ENCODE data around the gene RNASE8.
"Not testable (repeated sequence)": the region's sequence is repeated elsewhere in the genome, so short reads cannot be mapped to it uniquely, and the experiment has no call there.

Gene RNASE8

DNA sequence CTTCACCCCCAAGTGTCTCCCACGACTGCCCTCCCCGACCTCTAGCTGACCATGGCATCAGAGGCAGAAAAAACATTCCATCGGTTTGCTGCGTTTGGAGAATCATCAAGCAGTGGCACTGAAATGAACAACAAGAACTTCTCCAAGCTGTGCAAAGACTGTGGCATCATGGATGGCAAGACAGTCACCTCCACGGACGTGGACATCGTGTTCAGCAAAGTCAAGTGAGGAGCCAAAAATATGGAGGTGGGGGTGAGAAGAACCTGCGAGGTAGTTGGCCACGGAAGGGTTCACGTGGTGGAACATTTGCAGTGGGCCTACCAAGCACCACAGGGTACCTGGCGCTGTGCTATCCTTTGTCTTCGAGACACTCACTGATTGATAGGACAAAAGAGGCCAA lies 27.1 kb upstream of the RNASE8 start:
- DNase-seq (ENCODE audit: low spot score), result no peak

DNA sequence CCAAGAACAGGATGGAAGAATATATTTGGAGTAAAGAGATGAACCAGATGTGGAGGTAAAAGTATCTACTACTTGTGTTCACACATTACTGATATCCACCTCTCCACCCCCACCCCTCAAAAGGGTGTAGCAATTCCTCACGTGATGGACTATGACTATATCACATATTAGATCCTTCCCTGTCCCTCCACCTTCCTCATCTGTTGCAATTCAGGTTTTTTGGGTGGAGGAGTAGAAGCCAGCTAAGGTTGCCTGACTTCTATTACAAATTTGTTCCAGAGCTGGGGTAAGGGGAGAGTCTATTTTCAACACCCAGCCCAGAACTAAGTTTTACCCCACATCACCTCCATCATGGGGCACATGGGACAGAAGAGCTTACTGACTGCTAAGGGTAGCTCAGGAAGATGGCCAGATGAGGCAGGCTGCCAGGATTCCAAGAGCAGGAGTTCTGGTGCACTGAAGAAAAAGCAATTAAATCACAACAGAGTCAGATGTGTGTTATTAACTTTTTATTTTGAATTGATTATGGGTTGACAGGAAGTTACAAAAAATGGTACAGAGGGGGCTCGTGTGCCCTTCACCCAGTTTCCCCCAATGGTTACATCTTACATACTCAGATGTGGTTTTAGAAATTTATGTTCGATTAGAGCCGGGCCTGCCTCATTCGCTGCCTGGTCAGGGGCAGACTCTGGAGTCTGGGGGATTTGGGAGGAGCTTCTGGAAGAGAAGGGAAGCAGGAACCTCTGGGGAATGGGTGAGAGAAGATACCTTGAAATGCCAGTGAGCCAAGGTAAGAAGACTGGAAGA lies 25.1 kb upstream of the RNASE8 start:
- DNase-seq (ENCODE audit: low spot score), result no peak

DNA sequence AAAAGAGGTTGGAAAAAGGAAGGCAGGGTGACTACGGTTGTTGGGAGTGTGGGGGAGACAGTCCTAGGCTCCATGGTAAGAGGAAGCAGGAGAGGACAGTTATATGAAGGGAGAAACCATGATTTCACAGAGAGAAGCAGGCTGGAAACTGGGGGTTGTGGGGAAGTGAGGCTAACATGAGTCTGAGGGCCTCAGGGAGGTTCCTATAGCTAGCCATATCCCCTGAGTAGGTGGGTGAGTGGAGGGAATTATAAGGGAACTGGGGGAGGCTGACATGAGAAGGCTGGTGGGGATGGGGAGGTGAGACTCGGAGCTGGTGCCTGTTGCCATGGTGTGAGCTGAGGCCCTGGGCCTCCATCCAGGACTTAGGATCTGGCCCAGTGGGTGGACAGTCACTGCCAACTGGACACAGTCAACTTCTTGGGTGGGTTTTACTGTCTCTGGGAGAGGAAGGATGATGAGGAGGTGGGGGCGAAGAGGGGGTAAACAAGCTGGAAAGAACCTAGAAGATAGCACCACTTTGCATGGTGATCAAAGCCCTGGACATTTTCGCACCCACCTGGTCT lies 24.4 kb upstream of the RNASE8 start:
- no peak for DNase-seq (ENCODE audit: low spot score)

DNA sequence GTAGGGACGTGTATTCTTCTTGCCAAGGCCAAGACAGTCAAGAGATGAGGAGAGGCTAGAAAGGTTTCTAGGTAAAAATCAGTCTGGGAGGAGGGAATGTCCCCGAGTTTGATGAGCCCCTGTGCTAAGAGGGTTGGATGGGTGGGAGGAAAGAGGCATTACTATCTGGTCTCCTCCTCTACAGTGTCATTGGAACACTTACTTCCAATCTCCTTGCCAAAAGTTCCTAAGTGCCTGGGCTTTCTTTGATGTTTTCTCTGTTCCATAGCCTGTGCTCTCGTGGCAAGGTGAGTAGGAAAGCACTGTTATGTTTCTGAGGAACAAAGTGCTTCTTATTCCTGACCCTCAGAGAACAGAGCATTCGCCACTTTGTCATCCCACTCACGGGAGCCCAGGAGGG lies 22.9 kb upstream of the RNASE8 start, which contains the start of gene RNASE13:
Gene RNASE13, minus strand, starts transcription at position 101 of the 400 bp plus-strand sequence. CDS start 519 bp downstream, outside the sequence.
- DNase-seq (ENCODE audit: low spot score), result no peak

DNA sequence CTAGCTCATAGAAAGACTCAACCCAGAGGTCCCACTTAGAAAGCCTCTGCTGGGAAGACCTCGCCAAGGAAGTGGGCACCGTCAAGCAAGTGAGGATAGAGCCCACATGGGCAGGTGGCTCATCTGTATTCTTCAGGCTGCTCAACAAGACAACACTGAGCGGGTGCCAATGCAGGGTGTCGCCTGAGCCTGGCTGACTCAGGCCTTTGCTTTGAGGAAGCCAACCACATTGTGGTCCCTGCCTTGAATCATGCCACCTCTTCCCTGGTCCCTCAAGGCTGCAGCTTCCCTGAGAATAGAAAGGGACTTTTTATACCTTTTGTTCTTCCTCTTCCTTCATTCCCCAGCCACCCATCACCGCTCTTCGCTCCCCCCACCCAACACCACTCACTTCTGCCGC lies 20.9 kb upstream of the RNASE8 start:
- peak; percentile 32 for DNase-seq (ENCODE audit: low spot score)

DNA sequence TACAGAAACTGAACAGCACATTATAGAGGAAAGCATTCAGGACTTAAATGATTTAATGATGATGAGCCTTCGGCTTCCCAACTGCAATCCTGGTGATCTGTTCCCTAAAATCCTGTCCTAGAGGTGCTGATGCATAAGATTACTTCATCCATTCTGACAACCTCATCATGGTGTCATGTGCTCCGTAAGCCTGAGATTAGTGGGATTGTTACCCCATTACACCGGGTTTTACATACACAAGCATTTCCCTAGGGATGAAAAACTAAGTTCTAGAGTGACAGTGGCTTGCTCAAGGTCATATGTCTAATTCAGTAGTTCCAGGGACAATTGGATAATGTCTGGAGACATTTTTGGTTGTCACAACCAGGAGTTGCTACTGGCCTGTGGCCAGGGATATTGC lies 20.5 kb upstream of the RNASE8 start:
- no peak for DNase-seq (ENCODE audit: low spot score)

DNA sequence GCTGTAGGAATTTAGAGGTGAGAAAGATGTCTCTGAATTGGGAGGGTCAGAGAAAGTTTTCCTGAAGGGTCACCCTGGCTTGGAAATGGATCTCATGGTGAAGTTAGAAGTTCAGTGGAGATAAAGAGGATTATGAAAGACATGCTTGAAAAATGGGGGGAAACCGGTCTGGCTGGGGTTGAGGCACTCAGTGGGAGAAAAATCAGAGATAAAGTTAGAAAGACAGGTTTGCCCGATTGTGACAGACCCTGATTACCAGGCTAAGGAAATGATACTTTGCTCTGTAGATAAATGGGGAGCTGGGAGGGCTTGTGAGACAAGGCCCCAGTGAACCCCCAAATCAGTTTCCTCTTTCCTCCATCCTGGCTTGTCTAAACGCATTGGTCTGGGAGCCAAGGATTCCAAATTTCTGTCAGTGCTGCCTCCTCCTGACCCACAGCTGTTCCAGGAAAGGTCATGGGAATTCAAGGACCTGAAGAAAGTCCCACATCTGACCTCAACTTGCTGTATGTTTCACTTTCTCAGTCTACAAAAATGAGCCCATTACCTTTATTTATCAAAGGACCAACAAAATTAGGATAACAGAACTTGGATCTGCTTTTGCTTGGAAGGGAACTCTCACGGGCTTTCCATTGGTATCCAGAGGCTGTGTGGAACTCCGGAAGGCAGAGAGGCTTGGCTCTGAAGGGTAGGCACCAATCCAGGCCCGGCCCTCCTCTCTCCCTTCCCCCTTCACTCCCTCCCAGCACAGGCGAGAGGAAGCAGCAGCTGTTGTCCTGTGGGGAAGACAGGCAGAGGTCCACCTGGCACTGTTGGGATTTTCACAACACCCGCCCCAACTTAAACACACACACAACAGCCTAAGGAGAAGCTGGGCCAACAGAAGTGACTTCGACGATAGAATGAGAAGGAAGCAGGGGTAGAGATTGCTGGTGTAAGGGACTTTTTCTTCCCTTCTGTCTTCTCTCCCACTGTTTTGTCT lies 18.9 kb upstream of the RNASE8 start:
- DNase-seq (ENCODE audit: low spot score), result no peak

DNA sequence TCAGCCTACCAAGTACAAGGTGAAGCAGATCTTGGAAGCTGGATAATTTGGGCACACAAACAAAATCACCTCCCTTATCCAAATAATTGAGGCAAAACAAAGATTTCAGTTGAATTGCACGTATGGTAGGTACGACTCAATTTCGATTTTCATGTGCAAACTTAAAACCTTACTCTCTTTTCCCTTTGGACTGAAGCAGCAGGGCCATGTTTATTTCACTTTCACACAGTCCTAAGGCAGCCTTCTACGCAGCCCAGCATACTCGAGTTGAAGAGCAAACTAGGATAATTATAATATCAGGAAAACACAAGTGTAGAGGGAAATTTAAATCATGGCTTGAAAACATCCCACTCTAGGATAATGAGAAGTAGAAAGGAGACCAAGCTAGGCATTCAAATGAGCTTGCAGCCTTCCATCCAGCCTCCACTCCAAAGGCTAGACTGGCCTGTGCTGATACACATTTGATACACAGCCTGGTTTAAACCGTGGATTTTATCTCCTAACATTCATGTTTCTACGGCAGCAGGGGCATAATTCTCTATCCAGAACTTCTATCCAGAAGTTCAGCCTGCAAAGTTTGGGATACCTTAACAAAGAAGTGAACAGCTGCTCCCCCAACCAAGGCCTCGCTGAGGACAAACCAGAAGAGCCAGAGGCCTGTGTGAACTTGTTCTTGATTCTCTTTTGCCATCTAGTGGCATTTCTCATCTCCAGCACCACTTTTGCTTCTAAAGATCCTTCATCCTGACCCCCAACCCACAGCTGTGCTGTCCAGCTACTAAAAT lies 17.8 kb upstream of the RNASE8 start:
- peak; percentile 43 for DNase-seq (ENCODE audit: low spot score)

DNA sequence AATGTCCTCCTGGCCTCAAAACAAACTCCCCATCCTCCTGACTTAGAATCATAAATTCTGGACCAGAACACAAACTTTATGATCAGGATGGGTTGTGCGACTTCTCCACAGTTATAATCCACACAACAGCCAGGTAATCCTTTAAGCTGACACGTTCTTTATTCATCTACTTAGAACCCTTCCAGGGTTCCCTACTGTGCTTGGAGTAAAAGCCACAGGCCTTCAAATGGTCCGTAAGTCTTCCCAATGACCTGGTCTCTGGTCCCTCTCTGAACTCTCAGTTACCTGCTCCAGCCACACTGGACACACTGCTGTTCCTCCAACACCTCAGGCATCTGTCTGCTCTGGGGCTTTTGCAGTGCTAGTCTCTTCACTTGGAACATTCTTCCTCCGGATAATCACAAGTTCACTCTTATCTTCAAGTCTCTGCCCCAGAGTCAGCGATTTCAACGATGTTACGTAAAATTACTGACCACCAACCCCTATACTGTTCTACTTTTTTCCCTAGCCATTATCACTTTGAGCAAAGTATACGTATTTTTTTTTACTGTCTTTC lies 17.2 kb upstream of the RNASE8 start:
- no peak for DNase-seq (ENCODE audit: low spot score)

DNA sequence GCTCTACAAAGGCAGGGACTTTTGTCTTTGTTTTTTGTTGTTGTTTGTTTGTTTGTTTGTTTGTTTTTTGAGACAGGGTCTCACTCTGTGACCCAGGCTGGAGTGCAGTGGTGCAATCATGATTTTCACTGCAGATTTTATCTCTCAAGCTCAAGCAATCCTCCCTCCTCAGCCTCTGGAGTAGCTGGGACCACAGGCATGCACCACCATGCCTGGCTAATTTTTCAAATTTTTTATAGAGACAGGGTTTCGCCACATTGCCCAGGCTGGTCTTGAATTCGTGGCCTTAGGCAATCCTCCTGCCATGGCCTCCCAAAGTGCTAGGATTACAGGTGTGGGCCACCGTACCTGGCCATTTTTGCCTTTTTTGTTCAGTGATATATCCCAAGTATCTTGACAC lies 16.7 kb upstream of the RNASE8 start:
- not testable (repeated sequence) for DNase-seq (ENCODE audit: low spot score)

DNA sequence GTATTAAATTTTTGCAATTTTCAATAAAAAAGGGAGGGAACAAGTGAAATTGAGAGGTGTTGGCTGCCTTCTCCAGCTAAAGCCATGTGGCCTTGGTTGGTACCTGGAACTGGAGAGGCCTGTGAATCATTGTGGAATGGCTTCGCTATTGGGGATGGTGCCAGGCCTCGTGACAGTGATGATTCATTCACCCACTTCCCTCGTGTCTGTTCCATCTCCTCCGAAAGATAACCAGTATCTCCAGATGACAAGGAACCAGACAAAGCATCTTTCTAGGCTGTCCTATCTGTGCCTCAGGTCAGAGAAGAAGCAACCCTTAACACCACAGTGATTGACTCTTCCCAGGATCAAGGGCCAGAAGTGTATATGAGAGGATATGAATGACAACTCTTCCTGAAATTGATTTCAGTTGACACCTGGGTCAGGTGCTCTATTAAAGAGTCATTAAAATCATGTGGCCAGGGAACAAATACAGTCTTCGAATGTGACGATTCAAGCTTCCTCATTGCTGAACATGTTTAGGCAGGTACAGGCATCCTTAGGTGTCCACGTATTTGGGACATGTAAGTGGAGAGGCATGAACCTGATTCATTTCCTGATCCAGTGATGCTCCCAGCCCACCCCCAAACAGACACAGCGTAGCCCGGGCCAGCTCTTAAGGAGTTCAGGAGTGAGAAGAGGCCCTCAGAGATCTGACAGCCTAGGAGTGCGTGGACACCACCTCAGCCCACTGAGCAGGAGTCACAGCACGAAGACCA lies 15.8 kb upstream of the RNASE8 start, which contains the start of gene RNASE7:
Gene RNASE7, plus strand, starts transcription at position 687 of the 758 bp plus-strand sequence. CDS start 631 bp downstream, outside the sequence.
- no peak for DNase-seq (ENCODE audit: low spot score)

DNA sequence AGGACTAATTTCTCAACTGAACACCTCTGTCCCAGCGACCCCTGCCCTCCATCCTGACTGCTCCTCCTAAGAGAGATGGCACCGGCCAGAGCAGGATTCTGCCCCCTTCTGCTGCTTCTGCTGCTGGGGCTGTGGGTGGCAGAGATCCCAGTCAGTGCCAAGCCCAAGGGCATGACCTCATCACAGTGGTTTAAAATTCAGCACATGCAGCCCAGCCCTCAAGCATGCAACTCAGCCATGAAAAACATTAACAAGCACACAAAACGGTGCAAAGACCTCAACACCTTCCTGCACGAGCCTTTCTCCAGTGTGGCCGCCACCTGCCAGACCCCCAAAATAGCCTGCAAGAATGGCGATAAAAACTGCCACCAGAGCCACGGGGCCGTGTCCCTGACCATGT lies 14.7 kb upstream of the RNASE8 start:
- DNase-seq (ENCODE audit: low spot score), result no peak

DNA sequence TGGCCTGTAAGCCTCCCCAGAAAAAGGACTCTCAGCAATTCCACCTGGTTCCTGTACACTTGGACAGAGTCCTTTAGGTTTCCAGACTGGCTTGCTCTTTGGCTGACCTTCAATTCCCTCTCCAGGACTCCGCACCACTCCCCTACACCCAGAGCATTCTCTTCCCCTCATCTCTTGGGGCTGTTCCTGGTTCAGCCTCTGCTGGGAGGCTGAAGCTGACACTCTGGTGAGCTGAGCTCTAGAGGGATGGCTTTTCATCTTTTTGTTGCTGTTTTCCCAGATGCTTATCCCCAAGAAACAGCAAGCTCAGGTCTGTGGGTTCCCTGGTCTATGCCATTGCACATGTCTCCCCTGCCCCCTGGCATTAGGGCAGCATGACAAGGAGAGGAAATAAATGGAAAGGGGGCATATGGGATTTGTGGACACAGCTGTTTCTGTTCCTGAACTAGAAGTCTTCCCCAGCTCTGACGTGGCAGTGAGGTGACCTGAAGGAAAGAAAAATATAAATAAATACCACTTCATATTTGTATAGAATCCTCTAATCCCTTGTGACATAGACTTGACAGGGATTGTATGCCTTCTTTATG lies 14.1 kb upstream of the RNASE8 start:
- no peak for DNase-seq (ENCODE audit: low spot score)

DNA sequence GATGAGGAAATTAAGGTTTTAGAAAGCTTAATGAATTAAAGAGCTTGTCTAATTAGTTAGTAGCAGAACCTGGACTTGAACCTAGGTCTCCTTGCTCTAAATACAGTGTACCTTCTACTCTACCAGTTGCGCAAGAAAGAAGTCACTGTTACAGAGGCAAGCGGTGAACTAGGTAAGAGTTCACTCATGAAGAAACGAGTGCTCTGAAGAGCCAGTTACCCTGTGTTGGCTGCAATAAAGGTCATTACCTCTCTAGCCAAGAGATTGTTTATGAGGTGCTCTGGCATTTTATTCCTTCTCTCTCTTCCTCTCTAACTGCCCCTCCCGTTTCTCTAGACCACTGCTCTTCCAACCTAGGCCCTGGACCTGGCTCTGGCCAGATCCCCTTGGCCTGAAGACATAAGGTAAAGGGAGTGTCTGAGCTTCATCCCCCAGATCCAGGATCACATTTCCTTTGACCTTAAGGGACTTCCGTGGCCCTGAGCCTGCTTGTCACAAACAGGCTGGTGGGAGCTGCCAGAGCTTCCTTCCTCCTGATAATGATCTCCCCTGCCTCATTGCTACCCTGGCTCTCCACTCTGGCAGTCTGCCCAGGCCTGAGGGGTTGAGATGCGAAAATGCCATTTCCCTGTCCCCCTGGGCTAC lies 13.5 kb upstream of the RNASE8 start:
- DNase-seq (ENCODE audit: low spot score), result peak; percentile 32

DNA sequence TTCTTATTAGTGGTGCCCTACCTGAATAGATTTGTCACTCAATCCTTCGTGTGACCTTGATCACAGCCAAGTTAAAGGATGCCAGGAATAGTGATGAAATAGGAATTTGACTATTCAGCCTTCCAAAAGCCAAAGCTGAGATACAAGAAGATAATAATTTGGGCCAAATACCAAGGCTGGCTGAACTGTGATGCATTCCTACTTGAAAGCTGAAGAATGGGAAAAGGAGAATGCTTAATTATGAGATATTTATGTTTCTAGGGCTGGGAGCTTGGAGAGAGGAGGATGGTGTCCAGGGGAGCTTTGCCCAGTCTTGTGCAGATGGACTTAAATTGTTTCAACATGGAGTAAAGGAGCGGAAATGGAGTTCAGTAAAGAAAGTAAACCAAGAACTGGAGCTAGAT lies 10.2 kb upstream of the RNASE8 start:
- DNase-seq (ENCODE audit: low spot score), result no peak

DNA sequence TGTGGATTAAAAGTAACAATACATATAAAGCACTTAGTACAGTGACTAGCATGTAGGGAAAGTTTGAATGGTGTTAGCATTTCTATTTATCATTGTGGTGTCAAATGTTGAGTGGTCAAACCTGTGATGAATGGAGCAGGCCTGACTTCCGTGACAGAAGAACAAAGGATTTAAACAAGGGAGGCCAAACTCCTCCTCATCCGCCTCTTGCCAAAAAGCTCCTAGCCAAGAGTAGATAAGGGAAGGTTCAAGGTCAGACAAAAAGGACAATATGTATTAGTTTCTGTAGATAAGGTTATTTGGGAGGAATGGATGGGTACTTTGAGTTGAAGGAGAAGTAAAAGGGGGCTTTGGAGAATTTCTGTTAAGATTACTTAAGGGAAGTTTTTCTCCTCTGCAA lies 9.0 kb upstream of the RNASE8 start:
- DNase-seq (ENCODE audit: low spot score), result no peak

DNA sequence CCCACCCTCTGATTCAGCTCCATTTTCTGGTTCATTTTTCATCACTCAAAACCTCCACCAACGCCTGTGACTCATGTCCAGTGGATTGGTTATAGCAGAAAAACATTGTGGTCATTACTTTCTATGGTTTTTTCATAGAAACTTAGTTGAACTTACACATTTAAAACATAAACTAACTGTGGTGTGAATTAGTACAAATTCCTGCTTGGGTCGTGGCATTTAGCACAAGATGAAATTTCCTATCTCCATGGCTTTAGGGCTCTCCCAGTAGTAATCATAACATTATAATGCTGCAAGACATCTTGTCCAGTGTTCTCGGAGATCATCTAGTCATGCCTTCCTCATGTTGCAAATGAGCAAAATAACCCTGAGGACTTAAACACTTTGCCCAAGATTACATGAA lies 8.3 kb upstream of the RNASE8 start:
- no peak for DNase-seq (ENCODE audit: low spot score)

DNA sequence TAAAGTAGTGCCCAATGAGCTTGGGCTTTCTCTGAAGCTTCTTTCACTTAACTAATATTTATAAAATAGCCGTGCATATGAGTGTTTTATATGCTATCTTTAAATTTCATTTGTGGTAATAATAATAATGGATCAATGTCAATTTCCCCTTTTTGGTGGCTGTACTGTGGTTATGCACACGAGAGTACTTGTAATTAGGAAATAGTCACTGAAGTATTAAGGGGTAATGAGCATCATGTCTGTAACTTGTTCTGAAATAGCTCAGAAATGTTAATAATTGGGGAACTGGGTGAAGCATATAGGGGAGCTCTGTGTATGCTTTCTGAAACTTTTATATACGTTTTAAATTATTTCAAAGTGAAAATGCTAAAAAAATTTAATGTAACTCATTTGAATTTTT lies 7.0 kb upstream of the RNASE8 start:
- DNase-seq (ENCODE audit: low spot score), result no peak
